Neuronal stem cell (in vitro differentiated cells): ENCODE data around the gene TEDC1.

Experiments
- DNase-seq: peaks from one replicate; pipeline ENCODE4 v3.0.0-alpha.2; 2013; ENCODE audit warnings: low spot score
- H2AFZ ChIP-seq: one replicate; pipeline ENCODE4 v1.6.1; 2013; ENCODE audit warnings: mild to moderate bottlenecking, low read length, inconsistent platforms
- H2AK5ac ChIP-seq: 2 replicates; pipeline ENCODE4 v1.6.1; 2013; ENCODE audit warnings: low read depth, mild to moderate bottlenecking, inconsistent platforms, low read length, moderate library complexity, mixed read lengths
- H2BK120ac ChIP-seq: 2 replicates; pipeline ENCODE4 v1.6.1; 2013; ENCODE audit warnings: low read depth, mild to moderate bottlenecking, inconsistent platforms, low read length, moderate library complexity, mixed read lengths
- H2BK12ac ChIP-seq: one replicate; pipeline ENCODE4 v1.6.1; 2013; ENCODE audit warnings: low read length, inconsistent platforms
- H2BK15ac ChIP-seq: 2 replicates; pipeline ENCODE4 v1.6.1; 2013; ENCODE audit warnings: mild to moderate bottlenecking, low read length, inconsistent platforms, mixed read lengths
- H2BK5ac ChIP-seq: one replicate; pipeline ENCODE4 v1.6.1; 2013; ENCODE audit warnings: inconsistent platforms, mild to moderate bottlenecking, low read length, moderate library complexity
- H3K14ac ChIP-seq: one replicate; pipeline ENCODE4 v1.6.1; 2013; ENCODE audit warnings: low read length, inconsistent platforms
- H3K18ac ChIP-seq: 2 replicates; pipeline ENCODE4 v1.6.1; 2013; ENCODE audit warnings: low read length, inconsistent platforms
- H3K23ac ChIP-seq: 2 replicates; pipeline ENCODE4 v1.6.1; 2013; ENCODE audit warnings: low read depth, mild to moderate bottlenecking, mixed read lengths, low read length, inconsistent platforms; ENCODE audit not compliant: poor library complexity
- H3K27ac ChIP-seq: replicated peaks from 3 replicates; pipeline ENCODE4 v1.5.1; 2013; ENCODE audit warnings: low read length, inconsistent platforms
- H3K27me3 ChIP-seq, 3 experiments: 2 replicates each; pipeline ENCODE4 v1.6.1; 2013; ENCODE audit warnings: low read length in 3 of 3, mild to moderate bottlenecking in 2 of 3, inconsistent platforms in 1 of 3, low read depth in 1 of 3, mixed read lengths in 1 of 3, moderate library complexity in 1 of 3; ENCODE audit not compliant: control insufficient read depth in 3 of 3, insufficient read depth in 3 of 3
- H3K36me3 ChIP-seq, 2 donors: replicated peaks in 1 of 2; 2 replicates each; pipeline ENCODE4 v1.6.1; 2013; ENCODE audit warnings: low read length in 2 of 2; ENCODE audit not compliant: control insufficient read depth in 2 of 2, insufficient read depth in 2 of 2
- H3K4ac ChIP-seq: 2 replicates; pipeline ENCODE4 v1.6.1; 2013; ENCODE audit warnings: inconsistent platforms, mild to moderate bottlenecking, low read length, moderate library complexity
- H3K4me1 ChIP-seq, 2 donors: 1 replicate in 1 of 2; 2 replicates in 1 of 2; pipeline ENCODE4 v1.6.1; 2013; ENCODE audit warnings: low read length in 2 of 2, low read depth in 1 of 2; ENCODE audit not compliant: control insufficient read depth in 2 of 2, insufficient read depth in 1 of 2
- H3K4me2 ChIP-seq: one replicate; pipeline ENCODE4 v1.6.1; 2013; ENCODE audit warnings: mild to moderate bottlenecking, low read length, inconsistent platforms; ENCODE audit not compliant: insufficient read depth, poor library complexity, severe bottlenecking
- H3K4me3 ChIP-seq, 2 donors: 2 replicates each; pipeline ENCODE4 v1.5.1; 2013; ENCODE audit warnings: low read length in 2 of 2, mild to moderate bottlenecking in 2 of 2, inconsistent platforms in 1 of 2, moderate library complexity in 1 of 2
- H3K79me1 ChIP-seq: one replicate; pipeline ENCODE4 v1.6.1; 2013; ENCODE audit warnings: low read depth, mild to moderate bottlenecking, inconsistent platforms, low read length, moderate library complexity
- H3K9ac ChIP-seq: one replicate; pipeline ENCODE4 v1.6.1; 2013; ENCODE audit warnings: mild to moderate bottlenecking, low read depth, low read length, inconsistent platforms; ENCODE audit not compliant: poor library complexity
- H3K9me3 ChIP-seq, 2 donors: replicated peaks in 1 of 2; 2 replicates each; pipeline versions ENCODE3 to v1.6.1; 2013; ENCODE audit warnings: low read length in 2 of 2, mild to moderate bottlenecking in 2 of 2, inconsistent platforms in 1 of 2, low read depth in 1 of 2, mixed read lengths in 1 of 2, moderate library complexity in 1 of 2; ENCODE audit not compliant: control insufficient read depth in 2 of 2, insufficient read depth in 1 of 2
- H4K8ac ChIP-seq: one replicate; pipeline ENCODE4 v1.6.1; 2013; ENCODE audit warnings: low read depth, mild to moderate bottlenecking, inconsistent platforms, low read length, moderate library complexity
- H4K91ac ChIP-seq: one replicate; pipeline ENCODE4 v1.6.1; 2013; ENCODE audit warnings: low read length, low read depth, mild to moderate bottlenecking, inconsistent platforms; ENCODE audit not compliant: poor library complexity
- WGBS, 2 donors: extraction: QIAGEN DNeasy Blood & Tissue Kit; methylation state at CpG; one replicate each; pipeline ENCODE4 v1.1.7; 2013; ENCODE audit warnings: missing lambda C conversion rate in 2 of 2, mixed read lengths in 1 of 2; ENCODE audit not compliant: insufficient read length in 2 of 2, insufficient replicate concordance in 1 of 2; ENCODE audit errors: extremely low coverage in 2 of 2; 5-methylcytosine and 5-hydroxymethylcytosine counted together

The TEDC1 gene

GRCh38 chr14:105455766-105456660 is 35.0 kb upstream of the TEDC1 start:
- Histone ChIP-seq H2BK15ac (no peak overlapping the region), H3K79me1 (peaks cover 22% of the 10 kb centered on the region), H3K4ac (no peak overlapping the region), H2BK120ac (no peak overlapping the region), H3K9ac (peak overlapping the region; percentile 44), H2BK12ac (no peak overlapping the region), H4K91ac (no peak overlapping the region), H3K18ac (no peak overlapping the region), H2BK5ac (no peak overlapping the region), H3K9me3 (peaks cover 0 to 2% of the 10 kb centered on the region in 2 donors), H3K27ac (no peak overlapping the region), H3K4me1 (no peaks in the 10 kb centered on the region), H3K4me2 (no peak overlapping the region), H3K23ac (peak overlapping the region; percentile 65), H3K4me3 (no peak overlapping the region), H3K36me3 (peaks cover 55 to 81% of the 10 kb centered on the region in 2 donors), H3K14ac (peak overlapping the region; percentile 56), H2AK5ac (no peak overlapping the region), H2AFZ (no peak overlapping the region), H4K8ac (peak overlapping the region; percentile 65), H3K27me3 (no peaks in the 10 kb centered on the region)
- WGBS, 2 donors, result no CpG with 5 or more reads among the region's 22 CpGs
- no peak for DNase-seq

GRCh38 chr14:105456736-105457617 is 34.1 kb upstream of the TEDC1 start:
- H4K8ac ChIP-seq, result peak overlapping the region; percentile 65

GRCh38 chr14:105458010-105458409 is 33.0 kb upstream of the TEDC1 start:
- no peak overlapping the region for H3K9ac ChIP-seq
- no peak overlapping the region for H3K23ac ChIP-seq
- no peak overlapping the region for H2BK15ac ChIP-seq
- H4K8ac ChIP-seq, result no peak overlapping the region
- DNase-seq, result no peak
- peak overlapping the region; percentile 11 for H3K18ac ChIP-seq
- no peak overlapping the region for H2AFZ ChIP-seq
- peaks cover 0 to 2% of the 10 kb centered on the region in 2 donors for H3K4me1 ChIP-seq
- peaks cover 23% of the 10 kb centered on the region for H3K79me1 ChIP-seq
- no peak overlapping the region for H2BK120ac ChIP-seq
- no peak overlapping the region for H3K4me2 ChIP-seq
- no CpG with 5 or more reads among the region's 18 CpGs for WGBS, 2 donors
- no peak overlapping the region for H3K14ac ChIP-seq
- H3K36me3 ChIP-seq, result peaks cover 51 to 75% of the 10 kb centered on the region in 2 donors
- H3K4ac ChIP-seq, result no peak overlapping the region
- no peak overlapping the region for H3K27ac ChIP-seq
- no peak overlapping the region for H2BK12ac ChIP-seq
- H3K9me3 ChIP-seq, result peaks cover 0 to 2% of the 10 kb centered on the region in 2 donors
- H2AK5ac ChIP-seq, result no peak overlapping the region
- no peaks in the 10 kb centered on the region for H3K27me3 ChIP-seq
- H3K4me3 ChIP-seq, result no peak overlapping the region
- peak overlapping the region; percentile 24 for H2BK5ac ChIP-seq
- no peak overlapping the region for H4K91ac ChIP-seq

More at GRCh38 chr14:105456736-105457617, 34.1 kb upstream of the TEDC1 start:
- Histone ChIP-seq H2AK5ac (no peak overlapping the region), H3K14ac (no peak overlapping the region), H4K91ac (no peak overlapping the region), H2AFZ (no peak overlapping the region), H2BK5ac (no peak overlapping the region), H2BK120ac (no peak overlapping the region), H3K36me3 (peaks cover 56 to 82% of the 10 kb centered on the region in 2 donors), H3K18ac (no peak overlapping the region), H3K27ac (no peak overlapping the region), H3K4me2 (no peak overlapping the region), H2BK15ac (no peak overlapping the region), H2BK12ac (no peak overlapping the region), H3K23ac (peak overlapping the region; percentile 3), H3K4me1 (no peaks in the 10 kb centered on the region), H3K27me3 (no peaks in the 10 kb centered on the region), H3K9me3 (no peaks in the 10 kb centered on the region), H3K9ac (peak overlapping the region; percentile 44), H3K4me3 (no peak overlapping the region), H3K79me1 (peaks cover 25% of the 10 kb centered on the region), H3K4ac (no peak overlapping the region)
- WGBS, 2 donors, result no CpG with 5 or more reads among the region's 22 CpGs
- DNase-seq, result no peak

GRCh38 chr14:105458571-105458970 is 32.5 kb upstream of the TEDC1 start:
- Histone ChIP-seq H3K23ac (no peak overlapping the region), H2AK5ac (no peak overlapping the region), H3K36me3 (peaks cover 52 to 77% of the 10 kb centered on the region in 2 donors), H2BK12ac (no peak overlapping the region), H3K27ac (no peak overlapping the region), H3K27me3 (no peaks in the 10 kb centered on the region), H2BK15ac (no peak overlapping the region), H3K4me1 (peaks cover 0 to 5% of the 10 kb centered on the region in 2 donors), H3K9me3 (peaks cover 0 to 2% of the 10 kb centered on the region in 2 donors), H2AFZ (no peak overlapping the region), H3K4me2 (no peak overlapping the region), H3K4ac (no peak overlapping the region), H3K18ac (no peak overlapping the region), H2BK5ac (no peak overlapping the region), H2BK120ac (no peak overlapping the region), H3K14ac (no peak overlapping the region), H3K9ac (no peak overlapping the region), H3K4me3 (no peak overlapping the region), H4K8ac (no peak overlapping the region), H4K91ac (no peak overlapping the region), H3K79me1 (peaks cover 23% of the 10 kb centered on the region)
- no peak for DNase-seq
- whole genome bisulfite sequencing, 2 donors, result no CpG with 5 or more reads among the region's 14 CpGs
